Testis (tissue), 3 donors: ENCODE data around the gene CCDC149. TPM values are rescaled to one million over a fixed set of nuclear protein-coding genes. Genes with fewer than 3 reads are reported as not detected.
A peak's percentile ranks its signal among the peaks of the same experiment; 100 is the strongest.

Experiments
- DNase-seq: peaks from one replicate; pipeline ENCODE4 v3.0.0-alpha.2; 2019
- H3K27ac ChIP-seq, 2 donors: fragments of 200-600 bp; sonication (generic); one replicate each; pipeline ENCODE4 v1.5.1; 2019
- H3K27me3 ChIP-seq: fragments of 200-600 bp; sonication (generic); one replicate; pipeline ENCODE4 v1.5.1; 2019
- H3K36me3 ChIP-seq: fragments of 200-600 bp; sonication (generic); one replicate; pipeline ENCODE4 v1.5.1; 2017; ENCODE audit warnings: low read depth; ENCODE audit errors: missing control alignments
- H3K4me1 ChIP-seq: fragments of 200-600 bp; sonication (generic); one replicate; pipeline ENCODE4 v1.5.1; 2019
- H3K4me3 ChIP-seq, 2 donors: fragments of 200-600 bp; sonication (generic); one replicate each; pipeline ENCODE4 v1.5.1; 2017 to 2019
- H3K9me3 ChIP-seq: fragments of 200-600 bp; sonication (generic); one replicate; pipeline ENCODE4 v1.5.1; 2017
- POLR2A ChIP-seq: fragments of 450-650 bp; IDR thresholded peaks from one replicate; pipeline ENCODE4 v1.6.1; 2017; ENCODE audit warnings: antibody characterized with exemption, mild to moderate bottlenecking, moderate library complexity
- WGBS, 2 donors: methylation state at CpG; one replicate each; pipeline ENCODE4 v1.1.5; 2018; 5-methylcytosine and 5-hydroxymethylcytosine counted together
- intact Hi-C: fragments of 100-400 bp; cut with DNase I; formaldehyde crosslinking; loops from one replicate; pipeline ENCODE4 v1.15.1; 2023; ENCODE audit warnings: low total_unique reads
- polyA plus RNA-seq: library from polyadenylated mRNA; stranded (reverse); fragments of 350-450 nt; fragmentation: Illumina TruSeq; extraction: RNeasy Lipid Tissue Mini Kit (QIAGEN cat#74804); gene quantifications from one replicate; pipeline ENCODE4 v1.2.3, GENCODE V29; 2014; ENCODE audit warnings: low read depth, low replicate concordance; ENCODE audit not compliant: insufficient read depth
- total RNA-seq, 2 donors: library from RNA; depleted of rRNA; stranded (reverse); fragments of >200 nt; gene quantifications; one replicate each; pipeline ENCODE4 v1.2.3, GENCODE V29; 2016
- TF ChIP-seq, protein P1 (sequence below), 3 experiments: fragments of 450-650 bp in 2 of 3; fragments of 200-600 bp in 1 of 3; sonication (generic) in 1 of 3; IDR thresholded peaks; one replicate each; pipeline ENCODE4 v1.5.1; 2016 to 2019; ENCODE audit warnings: antibody characterized with exemption in 3 of 3, mild to moderate bottlenecking in 2 of 3, moderate library complexity in 1 of 3

CCDC149 gene
- total and polyA plus RNA-seq, 3 donors from 2014 or later: 9.4 to 17.2 (median 12.6) TPM

DNA sequence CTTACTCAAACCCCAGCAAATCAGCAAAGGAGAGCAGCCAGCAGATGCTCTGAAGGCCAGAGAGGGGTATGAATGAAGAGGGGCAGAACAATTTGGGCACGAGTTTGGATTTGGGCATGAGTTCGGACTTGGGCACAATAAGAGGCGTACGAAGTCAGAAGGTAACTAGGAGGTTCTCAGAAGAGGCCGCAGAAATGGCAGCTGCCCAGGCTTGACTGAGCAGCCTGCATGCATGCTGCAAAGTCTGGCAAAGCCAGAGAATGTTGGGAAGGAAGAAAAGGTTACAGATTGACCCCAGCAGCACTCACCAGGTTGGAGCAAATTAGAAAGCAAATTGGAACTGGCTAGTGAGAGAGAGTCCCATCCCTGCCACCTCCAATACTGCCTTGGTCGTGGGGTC, 15.2 kb downstream of the CCDC149 start:
- no peaks in the 10 kb centered on the region for H3K27me3 ChIP-seq
- no peak overlapping the region for H3K4me3 ChIP-seq
- H3K9me3 ChIP-seq: no peaks in the 10 kb centered on the region
- no peak for TF ChIP-seq POLR2A
- TF ChIP-seq, protein P1, sequence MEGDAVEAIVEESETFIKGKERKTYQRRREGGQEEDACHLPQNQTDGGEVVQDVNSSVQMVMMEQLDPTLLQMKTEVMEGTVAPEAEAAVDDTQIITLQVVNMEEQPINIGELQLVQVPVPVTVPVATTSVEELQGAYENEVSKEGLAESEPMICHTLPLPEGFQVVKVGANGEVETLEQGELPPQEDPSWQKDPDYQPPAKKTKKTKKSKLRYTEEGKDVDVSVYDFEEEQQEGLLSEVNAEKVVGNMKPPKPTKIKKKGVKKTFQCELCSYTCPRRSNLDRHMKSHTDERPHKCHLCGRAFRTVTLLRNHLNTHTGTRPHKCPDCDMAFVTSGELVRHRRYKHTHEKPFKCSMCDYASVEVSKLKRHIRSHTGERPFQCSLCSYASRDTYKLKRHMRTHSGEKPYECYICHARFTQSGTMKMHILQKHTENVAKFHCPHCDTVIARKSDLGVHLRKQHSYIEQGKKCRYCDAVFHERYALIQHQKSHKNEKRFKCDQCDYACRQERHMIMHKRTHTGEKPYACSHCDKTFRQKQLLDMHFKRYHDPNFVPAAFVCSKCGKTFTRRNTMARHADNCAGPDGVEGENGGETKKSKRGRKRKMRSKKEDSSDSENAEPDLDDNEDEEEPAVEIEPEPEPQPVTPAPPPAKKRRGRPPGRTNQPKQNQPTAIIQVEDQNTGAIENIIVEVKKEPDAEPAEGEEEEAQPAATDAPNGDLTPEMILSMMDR (IDR thresholded peaks at IDR 0.05): no peak
- intact Hi-C loops: no loop called here
- peak; percentile 31 for DNase-seq
- WGBS, 2 donors: 55 to 67% methylated on average over 6 of the region's 6 CpGs
- H3K36me3 ChIP-seq: no peaks in the 10 kb centered on the region
- no peak overlapping the region for H3K27ac ChIP-seq
- H3K4me1 ChIP-seq: peaks cover 8% of the 10 kb centered on the region

DNA sequence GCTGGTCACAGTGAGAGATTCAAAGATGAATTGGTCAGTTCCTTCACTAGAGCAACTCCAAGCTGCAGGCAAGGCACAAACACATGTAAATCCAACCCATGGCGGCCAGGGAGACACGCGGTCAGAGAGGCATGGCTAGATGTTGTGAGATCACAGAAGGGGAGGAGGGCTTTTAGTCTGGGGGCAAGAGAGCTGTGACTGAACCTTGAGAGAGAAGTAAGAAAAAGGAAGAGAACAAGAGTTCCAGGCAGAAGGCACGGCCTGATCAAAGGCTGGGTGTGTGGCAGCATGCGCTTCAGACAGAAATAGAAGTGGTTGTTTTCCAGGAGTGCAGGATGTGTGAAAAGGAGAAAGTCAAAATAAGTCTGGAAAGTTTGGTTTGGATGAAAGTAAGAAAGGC, 15.9 kb downstream of the CCDC149 start:
- no peak for TF ChIP-seq POLR2A
- TF ChIP-seq, protein P1 (IDR thresholded peaks at IDR 0.05): no peak
- H3K27me3 ChIP-seq: no peaks in the 10 kb centered on the region
- H3K36me3 ChIP-seq: no peaks in the 10 kb centered on the region
- no peak overlapping the region for H3K4me3 ChIP-seq
- no peak overlapping the region for H3K27ac ChIP-seq
- intact Hi-C loops: no loop called here
- no peaks in the 10 kb centered on the region for H3K9me3 ChIP-seq
- peaks cover 8% of the 10 kb centered on the region for H3K4me1 ChIP-seq
- 72 to 78% methylated on average over 5 of the region's 5 CpGs for WGBS, 2 donors
- DNase-seq: no peak

DNA sequence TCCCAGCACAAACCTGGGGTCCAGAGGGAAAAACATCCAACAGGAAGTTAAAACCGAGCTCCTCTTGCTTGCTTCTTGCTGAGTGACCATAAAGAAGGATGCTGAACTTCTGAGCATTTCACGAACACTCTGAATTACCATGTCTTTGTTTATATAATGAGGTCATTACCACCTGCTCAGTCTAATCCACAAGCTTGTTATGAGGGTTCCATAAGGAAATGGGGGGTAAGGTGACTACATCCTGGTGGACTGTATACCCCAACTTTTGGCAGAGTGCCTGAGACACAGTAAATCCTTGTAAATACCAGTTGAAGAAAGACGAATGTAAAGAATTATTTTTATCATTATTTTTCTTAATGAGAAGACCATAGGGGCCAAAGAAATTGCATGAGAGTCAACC, 16.8 kb downstream of the CCDC149 start:
- no peaks in the 10 kb centered on the region for H3K9me3 ChIP-seq
- no peak for DNase-seq
- no peaks in the 10 kb centered on the region for H3K36me3 ChIP-seq
- H3K4me3 ChIP-seq: no peak overlapping the region
- peaks cover 8% of the 10 kb centered on the region for H3K4me1 ChIP-seq
- no peaks in the 10 kb centered on the region for H3K27me3 ChIP-seq
- H3K27ac ChIP-seq: no peak overlapping the region
- 79 to 84% methylated on average over 3 of the region's 3 CpGs for WGBS, 2 donors
- TF ChIP-seq, protein P1 (IDR thresholded peaks at IDR 0.05): no peak
- TF ChIP-seq POLR2A: no peak
- intact Hi-C loops: no loop called here

DNA sequence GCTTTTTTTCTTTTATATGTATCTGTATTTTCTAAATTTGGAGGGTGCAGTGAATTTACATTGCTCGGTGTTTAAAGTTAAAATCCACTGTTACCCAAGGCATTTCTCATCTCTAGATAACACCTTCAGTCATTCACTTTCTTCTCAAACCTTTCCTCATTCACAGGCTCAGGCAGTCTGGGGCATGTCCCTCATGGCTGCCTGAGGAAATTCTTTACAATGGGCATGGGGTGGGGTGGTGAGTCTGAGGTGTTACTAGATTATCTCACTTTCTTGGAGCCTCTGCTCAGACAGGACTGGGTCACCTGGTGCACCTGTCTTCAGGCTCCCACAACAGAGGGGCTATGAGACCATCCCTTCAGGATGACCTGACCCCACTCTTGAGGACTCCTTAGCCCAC, 17.4 kb downstream of the CCDC149 start:
- no peak overlapping the region for H3K4me3 ChIP-seq
- no peak overlapping the region for H3K27ac ChIP-seq
- H3K36me3 ChIP-seq: no peaks in the 10 kb centered on the region
- intact Hi-C loops: no loop called here
- H3K4me1 ChIP-seq: peaks cover 8% of the 10 kb centered on the region
- TF ChIP-seq, protein P1 (IDR thresholded peaks at IDR 0.05): no peak
- TF ChIP-seq POLR2A: no peak
- 34 to 47% methylated on average over 1 of the region's 1 CpG for WGBS, 2 donors
- no peak for DNase-seq
- H3K27me3 ChIP-seq: no peaks in the 10 kb centered on the region
- no peaks in the 10 kb centered on the region for H3K9me3 ChIP-seq

DNA sequence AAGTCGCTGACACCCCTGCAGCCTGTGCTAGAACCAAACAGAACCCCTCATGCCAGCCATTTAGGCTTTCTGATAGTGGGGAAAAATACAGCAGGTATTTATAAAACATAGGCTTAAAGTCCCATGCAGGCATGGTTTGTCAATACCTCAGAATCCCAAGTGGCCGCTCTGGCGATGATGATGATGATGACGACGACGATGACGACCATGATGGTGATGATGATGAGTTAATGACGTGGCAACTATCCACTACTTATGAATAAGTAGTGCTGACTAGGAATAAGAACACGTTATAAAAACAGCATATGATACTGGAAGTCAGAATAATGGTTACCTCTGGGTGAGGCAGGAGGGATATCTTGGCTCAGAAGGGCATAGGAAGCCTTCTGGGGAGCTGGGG, 18.0 kb downstream of the CCDC149 start:
- H3K36me3 ChIP-seq: no peaks in the 10 kb centered on the region
- 94 to 96% methylated on average over 9 of the region's 9 CpGs for WGBS, 2 donors
- H3K9me3 ChIP-seq: no peaks in the 10 kb centered on the region
- H3K27me3 ChIP-seq: no peaks in the 10 kb centered on the region
- no peak for DNase-seq
- intact Hi-C loops: no loop called here
- no peak overlapping the region for H3K4me3 ChIP-seq
- TF ChIP-seq POLR2A: no peak
- TF ChIP-seq, protein P1 (IDR thresholded peaks at IDR 0.05): no peak
- peaks cover 8% of the 10 kb centered on the region for H3K4me1 ChIP-seq
- no peak overlapping the region for H3K27ac ChIP-seq
